Neural cell (in vitro differentiated cells): ENCODE measurements around the gene MEGF11. TPM values are rescaled to one million over a fixed set of nuclear protein-coding genes. Genes with fewer than 3 reads are reported as not detected.

Experiments used
- H2AFZ ChIP-seq: fragments of 200-600, 300-800 bp; sonication (generic), shearing (Covaris generic); 2 replicates; pipeline ENCODE4 v1.6.0; 2014; ENCODE audit warnings: low read depth, mild to moderate bottlenecking, antibody characterized with exemption, low read length, moderate library complexity
- H3F3A ChIP-seq: fragments of 200-600 bp; shearing (Covaris generic); 2 replicates; pipeline ENCODE4 v1.6.1; 2016; ENCODE audit warnings: mild to moderate bottlenecking, moderate library complexity, mixed read lengths, antibody characterized with exemption, low read length; ENCODE audit not compliant: insufficient read depth, poor library complexity, severe bottlenecking
- H3K27ac ChIP-seq: fragments of 200-600, 300-800 bp; sonication (generic), shearing (Covaris generic); 2 replicates; pipeline ENCODE4 v1.5.1; 2014; ENCODE audit warnings: mild to moderate bottlenecking, low read length, moderate library complexity
- H3K27me3 ChIP-seq: fragments of 300-800, 200-600 bp; sonication (generic), shearing (Covaris generic); 2 replicates; pipeline ENCODE4 v1.6.0; 2014; ENCODE audit warnings: mild to moderate bottlenecking, low read depth, low read length, moderate library complexity; ENCODE audit not compliant: insufficient read depth
- H3K36me3 ChIP-seq: fragments of 300-800, 200-600 bp; sonication (generic), shearing (Covaris generic); 2 replicates; pipeline ENCODE4 v1.5.1; 2014; ENCODE audit warnings: mild to moderate bottlenecking, antibody characterized with exemption, low read length, moderate library complexity; ENCODE audit not compliant: insufficient read depth
- H3K4me2 ChIP-seq: fragments of 300-800, 200-600 bp; sonication (generic), shearing (Covaris generic); 2 replicates; pipeline ENCODE4 v1.6.0; 2014; ENCODE audit warnings: mild to moderate bottlenecking, low read length
- H3K4me3 ChIP-seq: fragments of 300-800, 200-600 bp; sonication (generic), shearing (Covaris generic); 2 replicates; pipeline ENCODE4 v1.5.1; 2014; ENCODE audit warnings: mild to moderate bottlenecking, low read length, moderate library complexity
- H3K79me2 ChIP-seq: fragments of 200-600 bp; shearing (Covaris generic); replicated peaks from 2 replicates; pipeline ENCODE4 v1.6.0; 2014; ENCODE audit warnings: mild to moderate bottlenecking, low read length, moderate library complexity; ENCODE audit not compliant: insufficient read depth
- H3K9ac ChIP-seq: fragments of 300-800, 200-600 bp; sonication (generic), shearing (Covaris generic); 2 replicates; pipeline ENCODE4 v1.6.1; 2016; ENCODE audit warnings: mild to moderate bottlenecking, low read length, mixed read lengths
- H3K9me2 ChIP-seq: fragments of 200-600 bp; shearing (Covaris generic); 2 replicates; pipeline ENCODE4 v1.6.1; 2016; ENCODE audit warnings: mild to moderate bottlenecking, low read length, mixed read lengths; ENCODE audit not compliant: insufficient read depth
- H3K9me3 ChIP-seq: fragments of 200-600, 300-800 bp; sonication (generic), shearing (Covaris generic); 2 replicates; pipeline ENCODE4 v1.6.1; 2016; ENCODE audit warnings: mild to moderate bottlenecking, mixed run types, low read length, moderate library complexity, mixed read lengths
- H4K20me1 ChIP-seq: fragments of 200-600 bp; shearing (Covaris generic); 2 replicates; pipeline ENCODE4 v1.6.1; 2016; ENCODE audit warnings: mild to moderate bottlenecking, mixed run types; ENCODE audit not compliant: insufficient read depth
- CTCF ChIP-seq: fragments of 450-650 bp; IDR thresholded peaks from 2 replicates; pipeline ENCODE4 v1.5.1; 2014; ENCODE audit warnings: antibody characterized with exemption, mild to moderate bottlenecking, moderate library complexity; ENCODE audit not compliant: poor library complexity, severe bottlenecking
- EP300 ChIP-seq: fragments of 450-650 bp; conservative IDR thresholded peaks from 2 replicates; pipeline ENCODE4 v1.6.1; 2014; ENCODE audit warnings: antibody characterized with exemption, mild to moderate bottlenecking, moderate library complexity; ENCODE audit not compliant: poor library complexity, severe bottlenecking
- EZH2 ChIP-seq: fragments of 200-600, 300-800 bp; shearing (Covaris generic), sonication (generic); IDR thresholded peaks from 2 replicates; pipeline ENCODE4 v1.6.1; 2014; ENCODE audit warnings: antibody characterized with exemption, low read length, borderline replicate concordance, mild to moderate bottlenecking; ENCODE audit not compliant: insufficient read depth, poor library complexity, severe bottlenecking
- MXI1 ChIP-seq: fragments of 450-650 bp; conservative IDR thresholded peaks from 2 replicates; pipeline ENCODE4 v1.6.1; 2014; ENCODE audit warnings: antibody characterized with exemption, mild to moderate bottlenecking; ENCODE audit not compliant: poor library complexity, severe bottlenecking
- POLR2AphosphoS5 ChIP-seq: IDR thresholded peaks from 2 replicates; pipeline ENCODE4 v1.6.1; 2012
- RAD21 ChIP-seq: fragments of 450-650 bp; conservative IDR thresholded peaks from 2 replicates; pipeline ENCODE4 v1.6.1; 2014; ENCODE audit warnings: antibody characterized with exemption, mild to moderate bottlenecking, moderate library complexity
- REST ChIP-seq: IDR thresholded peaks from 2 replicates; pipeline ENCODE4 v1.6.1; 2012; ENCODE audit warnings: borderline replicate concordance
- SMC3 ChIP-seq: fragments of 450-650 bp; conservative IDR thresholded peaks from 2 replicates; pipeline ENCODE4 v1.6.1; 2014; ENCODE audit warnings: antibody characterized with exemption, mild to moderate bottlenecking, moderate library complexity; ENCODE audit not compliant: poor library complexity
- TAF1 ChIP-seq: IDR thresholded peaks from 2 replicates; pipeline ENCODE4 v1.6.1; 2012; ENCODE audit warnings: low read depth
- polyA plus RNA-seq: library from polyadenylated mRNA; depleted of rRNA; stranded (reverse); fragments of >200 nt; gene quantifications from 2 replicates; pipeline ENCODE4 v1.2.3, GENCODE V29; 2014

MEGF11 gene
- polyA plus RNA-seq, 1 donor from 2014 or later: 0.64 TPM

GRCh38 chr15:65888981-65889380 is 364.6 kb downstream of the MEGF11 start:
- H3K36me3 ChIP-seq: peaks cover 4% of the 10 kb centered on the region
- H3K27me3 ChIP-seq: no peaks in the 10 kb centered on the region
- no peaks in the 10 kb centered on the region for H3K9me2 ChIP-seq
- no peak overlapping the region for H2AFZ ChIP-seq
- TF ChIP-seq POLR2AphosphoS5 (no peak), CTCF (no peak), SMC3 (no peak), MXI1 (no peak), REST (no peak), EZH2 (no peak), EP300 (no peak), TAF1 (no peak), RAD21 (no peak)
- H3K4me3 ChIP-seq: no peak overlapping the region
- no peaks in the 10 kb centered on the region for H3F3A ChIP-seq
- H3K27ac ChIP-seq: no peak overlapping the region
- no peak overlapping the region for H3K4me2 ChIP-seq
- H3K9ac ChIP-seq: no peak overlapping the region
- no peaks in the 10 kb centered on the region for H3K9me3 ChIP-seq
- no peaks in the 10 kb centered on the region for H4K20me1 ChIP-seq
- H3K79me2 ChIP-seq: peaks cover 15% of the 10 kb centered on the region

- Histone ChIP-seq H3K36me3 (peaks cover 4% of the 10 kb centered on the region), H3K9me3 (no peaks in the 10 kb centered on the region), H3K9ac (peak overlapping the region; percentile 25), H4K20me1 (no peaks in the 10 kb centered on the region), H3K79me2 (peaks cover 15% of the 10 kb centered on the region), H3K4me3 (peak overlapping the region; percentile 24), H3K27me3 (no peaks in the 10 kb centered on the region), H3K9me2 (no peaks in the 10 kb centered on the region), H3K4me2 (no peak overlapping the region), H2AFZ (no peak overlapping the region), H3F3A (no peaks in the 10 kb centered on the region), H3K27ac (peak overlapping the region; percentile 73)
- TF ChIP-seq POLR2AphosphoS5 (peak; percentile 23), EZH2 (no peak), SMC3 (no peak)
Observed at GRCh38 chr15:65887565-65887964, 366.0 kb downstream of the MEGF11 start.

- Histone ChIP-seq H3K36me3 (peaks cover 4% of the 10 kb centered on the region), H3K4me3 (no peak overlapping the region), H3K27me3 (no peaks in the 10 kb centered on the region), H3F3A (no peaks in the 10 kb centered on the region), H3K9me3 (no peaks in the 10 kb centered on the region), H3K79me2 (peaks cover 11% of the 10 kb centered on the region), H3K27ac (no peak overlapping the region), H2AFZ (no peak overlapping the region), H3K9me2 (no peaks in the 10 kb centered on the region), H4K20me1 (no peaks in the 10 kb centered on the region), H3K4me2 (no peak overlapping the region), H3K9ac (no peak overlapping the region)
- TF ChIP-seq POLR2AphosphoS5 (no peak), SMC3 (no peak), REST (no peak), MXI1 (no peak), CTCF (no peak), RAD21 (no peak), TAF1 (no peak), EZH2 (no peak), EP300 (no peak)
Observed at GRCh38 chr15:65885668-65886218, 367.8 kb downstream of the MEGF11 start.
